Fibroblast of lung (primary cell): ENCODE data around the gene AGAP1. TPM values are rescaled to one million over a fixed set of nuclear protein-coding genes. Genes with fewer than 3 reads are reported as not detected.
A peak's percentile ranks its signal among the peaks of the same experiment; 100 is the strongest.

ENCODE experiments used
- DNase-seq, 2 donors: peaks; one replicate each; pipeline versions ENCODE4 v3.0.0 to v3.0.0-alpha.2; 2010; ENCODE audit warnings: low read depth in 2 of 2
- H2AFZ ChIP-seq: 2 replicates; pipeline ENCODE4 v1.5.1; 2012; ENCODE audit warnings: low read length, control low read depth, inconsistent platforms
- H3K27ac ChIP-seq: 2 replicates; pipeline ENCODE4 v1.5.1; 2011; ENCODE audit warnings: low read length, control low read depth; ENCODE audit not compliant: insufficient read depth
- H3K27me3 ChIP-seq: 2 replicates; pipeline ENCODE4 v1.5.1; 2011; ENCODE audit warnings: mild to moderate bottlenecking, low read length; ENCODE audit not compliant: control insufficient read depth, insufficient read depth
- H3K36me3 ChIP-seq: 2 replicates; pipeline ENCODE4 v1.5.1; 2011; ENCODE audit warnings: low read length; ENCODE audit not compliant: control insufficient read depth, insufficient read depth
- H3K4me1 ChIP-seq: 2 replicates; pipeline ENCODE4 v1.5.1; 2011; ENCODE audit warnings: low read length; ENCODE audit not compliant: control insufficient read depth, insufficient read depth; ENCODE audit errors: extremely low read depth
- H3K4me2 ChIP-seq: 2 replicates; pipeline ENCODE4 v1.5.1; 2011; ENCODE audit warnings: low read length, control low read depth; ENCODE audit not compliant: insufficient read depth; ENCODE audit errors: extremely low read depth
- H3K4me3 ChIP-seq, 4 experiments: fragments of 200-600 bp in 1 of 4; sonication (generic) in 1 of 4; replicated peaks in 1 of 4; 2 replicates each; pipeline ENCODE4 v1.5.1; 2011 to 2016; ENCODE audit warnings: low read length in 4 of 4, low read depth in 3 of 4, mild to moderate bottlenecking in 3 of 4, control low read depth in 2 of 4, inconsistent platforms in 1 of 4, mixed read lengths in 1 of 4; ENCODE audit not compliant: insufficient read depth in 1 of 4; ENCODE audit errors: control extremely low read depth in 1 of 4
- H3K79me2 ChIP-seq: 2 replicates; pipeline ENCODE4 v1.5.1; 2012; ENCODE audit warnings: mild to moderate bottlenecking, low read length, inconsistent platforms; ENCODE audit not compliant: control insufficient read depth, insufficient read depth
- H3K9ac ChIP-seq: 2 replicates; pipeline ENCODE4 v1.5.1; 2011; ENCODE audit warnings: mild to moderate bottlenecking, low read length, control low read depth; ENCODE audit not compliant: insufficient read depth
- H3K9me3 ChIP-seq: 2 replicates; pipeline ENCODE4 v1.5.1; 2012; ENCODE audit warnings: low read depth, low read length; ENCODE audit not compliant: control insufficient read depth, insufficient read depth
- H4K20me1 ChIP-seq: 2 replicates; pipeline ENCODE4 v1.5.1; 2011; ENCODE audit warnings: low read length; ENCODE audit not compliant: control insufficient read depth, insufficient read depth; ENCODE audit errors: extremely low read depth
- CTCF ChIP-seq, 2 donors: IDR thresholded peaks in 1 of 2; conservative IDR thresholded peaks in 1 of 2; 1 replicate in 1 of 2; 2 replicates in 1 of 2; pipeline ENCODE4 v1.5.1; 2011 to 2012; ENCODE audit warnings: low read length in 2 of 2, control low read depth in 1 of 2, inconsistent platforms in 1 of 2, low read depth in 1 of 2, mild to moderate bottlenecking in 1 of 2
- EZH2 ChIP-seq: IDR thresholded peaks from 2 replicates; pipeline ENCODE4 v1.5.1; 2012; ENCODE audit warnings: low read length, control low read depth, mild to moderate bottlenecking; ENCODE audit errors: missing control alignments
- polyA minus RNA-seq: library from RNA; depleted of rRNA, polyadenylated mRNA; stranded (reverse); fragments of >200 nt; gene quantifications from 2 replicates; pipeline ENCODE4 v1.2.3, GENCODE V29; 2011; ENCODE audit warnings: low replicate concordance
- polyA plus RNA-seq, 2 donors: library from polyadenylated mRNA; depleted of rRNA in 1 of 2; stranded (reverse) in 1 of 2; unstranded in 1 of 2; fragments of >200 nt; gene quantifications; 2 replicates each; pipeline ENCODE4 v1.2.1, GENCODE V29; 2011 to 2012; ENCODE audit warnings: missing spikeins in 1 of 2
- total RNA-seq: library from RNA; depleted of rRNA; stranded (reverse); fragments of >200 nt; gene quantifications from 2 replicates; pipeline ENCODE4 v1.2.1, GENCODE V29; 2014

AGAP1 gene
- total RNA-seq (7.7 and 10.6 TPM in 2 replicates), polyA plus RNA-seq (14.0 and 16.0 TPM in 2 replicates), polyA minus RNA-seq (56.9 and 135 TPM in 2 replicates)
- polyA plus RNA-seq (2012) = 13.1 and 13.6 TPM in 2 replicates

- peak within 1 kb of the TSS; percentile 98 for H3K4me2 ChIP-seq
- H2AFZ ChIP-seq = peak within 1 kb of the TSS; percentile 92
- peak within 1 kb of the TSS; percentile 51 for H3K27ac ChIP-seq
- H3K36me3 ChIP-seq = no peaks in the 10 kb centered on the region
- peaks cover 12% of the 10 kb centered on the region for H3K4me1 ChIP-seq
- H3K9ac ChIP-seq = peak within 1 kb of the TSS; percentile 69
- no peaks in the 10 kb centered on the region for H3K9me3 ChIP-seq
- H4K20me1 ChIP-seq = no peaks in the 10 kb centered on the region
- H3K4me3 ChIP-seq = peak within 1 kb of the TSS; percentile 63 to 78 (median 72)
- peak; percentile 83 to 86 for DNase-seq
- H3K27me3 ChIP-seq = no peaks in the 10 kb centered on the region
- H3K79me2 ChIP-seq = peaks cover 39% of the 10 kb centered on the region
- no peak for TF ChIP-seq EZH2
- TF ChIP-seq CTCF (conservative IDR thresholded peaks at IDR 0.05 in 1 of 2, IDR thresholded peaks at IDR 0.05 in 1 of 2; ENCODE audit: low read depth in 1 of 2, low read length in 2 of 2) = no peak
Observed at GRCh38 chr2:235493775-235494715, at the start of gene AGAP1. AGAP1 (plus strand) TSS chr2:235494043.

GRCh38 chr2:235444101-235444597 is 49.7 kb upstream of the AGAP1 start:
- Histone ChIP-seq H3K9me3 (no peaks in the 10 kb centered on the region), H2AFZ (no peak overlapping the region), H3K4me2 (no peak overlapping the region), H3K27me3 (no peaks in the 10 kb centered on the region), H3K36me3 (no peaks in the 10 kb centered on the region), H3K27ac (no peak overlapping the region), H3K9ac (no peak overlapping the region), H3K4me3 (no peak overlapping the region), H3K79me2 (no peaks in the 10 kb centered on the region), H3K4me1 (no peaks in the 10 kb centered on the region), H4K20me1 (no peaks in the 10 kb centered on the region)
- TF ChIP-seq CTCF (conservative IDR thresholded peaks at IDR 0.05 in 1 of 2, IDR thresholded peaks at IDR 0.05 in 1 of 2; ENCODE audit: low read depth in 1 of 2, low read length in 2 of 2) (no peak), EZH2 (no peak)
- no peak for DNase-seq

GRCh38 chr2:235445116-235445515 is 48.7 kb upstream of the AGAP1 start:
- Histone ChIP-seq H3K36me3 (no peaks in the 10 kb centered on the region), H4K20me1 (no peaks in the 10 kb centered on the region), H3K9ac (no peak overlapping the region), H3K4me1 (no peaks in the 10 kb centered on the region), H3K27ac (no peak overlapping the region), H2AFZ (no peak overlapping the region), H3K4me3 (no peak overlapping the region), H3K79me2 (no peaks in the 10 kb centered on the region), H3K27me3 (no peaks in the 10 kb centered on the region), H3K4me2 (no peak overlapping the region), H3K9me3 (no peaks in the 10 kb centered on the region)
- no peak for DNase-seq
- no peak for TF ChIP-seq CTCF (conservative IDR thresholded peaks at IDR 0.05 in 1 of 2, IDR thresholded peaks at IDR 0.05 in 1 of 2; ENCODE audit: low read depth in 1 of 2, low read length in 2 of 2)
